ENCODE measurements around the gene OTUD3. TPM values are rescaled to one million over a fixed set of nuclear protein-coding genes. Genes with fewer than 3 reads are reported as not detected.
"Not testable (repeated sequence)": the region's sequence is repeated elsewhere in the genome, so short reads cannot be mapped to it uniquely, and the experiment has no call there.

Gene OTUD3
- total RNA-seq, 1 donor from 2014 or later, result 4.2 TPM

DNA sequence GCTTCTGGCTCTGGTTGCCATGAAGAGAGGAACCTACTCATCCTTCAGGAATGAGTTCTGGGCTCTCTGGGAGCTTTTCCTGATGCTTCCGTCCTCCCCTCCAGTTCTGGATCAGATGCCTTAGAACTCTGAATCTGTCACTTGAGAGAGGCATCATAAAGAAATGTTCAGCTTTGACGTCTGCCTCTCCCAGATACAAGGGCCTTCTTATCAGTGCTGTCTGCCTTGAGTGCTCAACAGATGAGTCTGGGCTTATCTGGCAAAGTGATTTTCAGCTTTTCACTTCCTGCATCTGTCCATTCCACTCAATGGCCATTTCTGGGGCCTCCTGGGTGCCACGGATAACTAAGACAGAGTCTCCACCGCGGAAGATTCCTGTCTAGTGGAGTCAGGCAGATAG lies 12.3 kb upstream of the OTUD3 start:
- ATAC-seq, result no peak

- ATAC-seq, result peak; percentile 36
Observed at GRCh38 chr1:19872190-19872589, 10.0 kb upstream of the OTUD3 start.

- no peak for ATAC-seq
Observed at GRCh38 chr1:19877181-19877750, 4.9 kb upstream of the OTUD3 start.

GRCh38 chr1:19877821-19878636 lies 4.2 kb upstream of the OTUD3 start:
- ATAC-seq, result peak; percentile 75

GRCh38 chr1:19878637-19878985 lies 3.6 kb upstream of the OTUD3 start:
- no peak for ATAC-seq

- ATAC-seq, result no peak
Observed at GRCh38 chr1:19879227-19879626, 3.0 kb upstream of the OTUD3 start.

GRCh38 chr1:19879661-19880060 lies 2.5 kb upstream of the OTUD3 start:
- ATAC-seq, result no peak

GRCh38 chr1:19880841-19881240 lies 1.4 kb upstream of the OTUD3 start:
- not testable (repeated sequence) for ATAC-seq

DNA sequence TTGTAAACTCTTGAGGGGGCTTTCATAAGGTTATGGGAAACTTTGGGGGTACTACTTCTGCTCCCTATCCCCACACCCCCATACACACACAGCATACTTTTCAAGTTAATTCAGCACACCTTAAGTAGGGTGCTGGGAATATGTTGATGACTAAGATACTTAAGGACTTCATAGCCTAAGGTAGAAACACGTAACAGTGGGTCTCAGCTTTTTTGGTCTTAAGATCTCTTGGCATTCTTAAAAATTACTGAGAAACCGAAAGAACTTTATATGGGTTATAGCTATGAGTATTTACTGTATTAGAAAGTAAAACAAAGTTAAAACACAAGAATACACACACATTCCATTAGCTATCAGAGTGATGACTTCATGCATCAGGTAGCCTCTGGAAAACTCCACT lies 2.1 kb downstream of the OTUD3 start:
- ATAC-seq, result no peak

- ATAC-seq, result no peak
Observed at GRCh38 chr1:19885821-19886220, 3.6 kb downstream of the OTUD3 start.

- no peak for ATAC-seq
Observed at GRCh38 chr1:19888112-19888511, 5.9 kb downstream of the OTUD3 start.

GRCh38 chr1:19889656-19890055 lies 7.5 kb downstream of the OTUD3 start:
- ATAC-seq, result no peak

DNA sequence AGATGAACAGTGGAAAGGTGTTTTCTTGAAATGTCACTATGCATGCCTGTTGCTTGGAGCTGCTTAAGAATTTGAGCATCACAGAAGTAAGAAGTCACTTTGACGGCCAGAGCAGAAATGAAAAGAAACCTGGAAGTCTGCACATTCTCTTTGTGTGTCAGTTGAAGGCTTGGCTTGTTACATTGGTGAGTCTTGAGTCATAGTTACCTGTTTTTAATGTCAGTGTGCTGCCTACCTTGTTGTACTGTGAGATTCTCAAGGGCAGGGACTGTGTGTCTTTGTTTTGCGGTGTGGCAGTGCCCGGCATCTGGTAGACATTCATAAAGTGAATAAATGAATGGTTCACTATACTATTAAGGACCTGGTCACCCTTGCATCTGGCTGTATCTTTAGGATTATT lies 9.9 kb downstream of the OTUD3 start:
- peak; percentile 76 for ATAC-seq

DNA sequence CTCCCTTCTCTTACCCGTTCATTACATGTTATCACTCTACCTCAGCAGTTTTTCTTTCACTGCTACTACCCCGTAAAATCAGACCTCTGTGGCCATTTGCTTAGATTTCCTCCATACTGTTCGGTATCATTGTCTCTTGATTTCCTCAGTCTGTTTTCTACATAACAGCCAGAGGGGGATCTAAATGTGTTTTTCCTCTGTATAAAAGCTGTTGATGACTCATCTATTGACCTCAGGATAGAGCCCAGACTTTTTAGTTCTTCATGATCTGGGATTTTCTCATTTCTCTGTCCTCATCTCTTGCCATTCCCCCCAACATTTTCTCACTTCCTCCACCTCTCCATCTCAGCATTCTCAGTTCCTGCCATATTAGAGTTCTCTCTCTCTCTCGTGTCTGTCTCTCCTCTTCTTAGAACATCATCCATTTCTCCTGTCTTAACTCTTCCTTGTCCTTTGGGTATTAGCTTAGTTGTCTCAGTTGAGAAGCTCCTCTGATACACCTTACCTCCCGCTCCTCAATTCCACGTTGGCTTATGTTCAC lies 10.5 kb downstream of the OTUD3 start:
- ATAC-seq, result no peak

- ATAC-seq, result no peak
Observed at GRCh38 chr1:19893687-19894086, 11.5 kb downstream of the OTUD3 start.

- ATAC-seq, result no peak
Observed at GRCh38 chr1:19894218-19894617, 12.0 kb downstream of the OTUD3 start.

DNA sequence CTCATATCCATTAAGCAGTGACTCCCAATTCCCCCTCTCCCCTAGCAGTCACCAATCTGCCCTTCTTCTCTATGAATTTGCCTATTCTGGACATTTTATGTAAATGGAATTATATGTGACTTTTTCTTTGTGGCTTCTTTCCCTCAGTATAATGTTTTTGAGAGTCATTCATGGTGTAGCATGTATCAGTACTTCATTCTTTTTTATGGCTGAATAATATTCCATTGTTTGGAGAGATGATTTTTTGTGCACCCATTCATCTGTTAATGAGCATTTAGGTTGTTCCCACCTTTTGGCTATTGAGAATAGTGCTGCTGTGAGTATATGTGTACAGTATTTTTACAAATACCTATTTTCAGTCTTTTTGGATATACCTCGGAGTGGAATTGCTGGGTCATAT lies 19.5 kb downstream of the OTUD3 start:
- no peak for ATAC-seq

- ATAC-seq, result peak; percentile 91
Observed at GRCh38 chr1:19903621-19904020, 21.4 kb downstream of the OTUD3 start.

DNA sequence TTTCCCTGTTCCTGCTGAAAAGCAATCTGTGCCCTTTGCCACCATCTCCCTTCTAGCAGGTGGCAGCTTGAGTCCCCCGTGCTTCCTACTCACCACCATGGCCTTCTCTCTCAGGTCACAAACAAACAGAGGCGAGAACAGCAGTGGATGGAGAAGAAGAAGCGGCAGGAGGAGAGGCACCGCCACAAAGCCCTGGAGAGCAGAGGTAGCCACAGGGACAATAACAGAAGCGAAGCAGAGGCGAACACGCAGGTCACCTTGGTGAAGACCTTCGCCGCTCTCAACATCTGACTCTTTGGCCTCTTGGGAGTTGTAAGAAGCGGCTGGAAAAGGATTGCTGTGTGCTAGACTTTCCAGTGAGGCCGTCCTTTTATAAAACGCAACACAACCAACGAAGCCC lies 25.3 kb downstream of the OTUD3 start:
- no peak for ATAC-seq

DNA sequence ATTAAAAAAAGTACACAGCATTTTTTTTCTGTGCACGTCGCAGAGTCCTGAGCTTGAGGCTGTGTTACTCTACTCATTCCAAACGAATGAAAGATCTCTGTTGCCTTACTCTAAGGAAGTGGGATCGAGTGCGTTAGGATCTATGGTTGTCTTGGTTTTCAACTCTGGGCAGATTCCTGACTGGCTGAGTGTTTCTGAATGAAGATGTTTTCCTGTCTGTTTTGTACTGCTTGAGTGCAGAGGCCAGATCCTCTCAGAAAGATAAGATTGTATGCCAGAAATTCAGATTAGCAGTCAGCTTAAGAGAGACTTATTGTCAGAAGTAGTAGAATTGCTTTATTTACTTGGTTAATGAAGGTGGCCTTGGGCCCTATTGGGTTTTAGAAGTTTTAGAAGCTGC lies 27.2 kb downstream of the OTUD3 start:
- ATAC-seq, result no peak

- ATAC-seq, result no peak
Observed at GRCh38 chr1:19909971-19910370, 27.8 kb downstream of the OTUD3 start.

GRCh38 chr1:19910650-19911049 lies 28.5 kb downstream of the OTUD3 start:
- ATAC-seq, result no peak

- peak; percentile 47 for ATAC-seq
Observed at GRCh38 chr1:19918057-19918456, 35.9 kb downstream of the OTUD3 start.

- ATAC-seq, result no peak
Observed at GRCh38 chr1:19920132-19920710, 38.0 kb downstream of the OTUD3 start.

Data from esophagus mucosa (tissue), 1 donor.